Inflammatory macrophage treated with lipopolysaccharide for 4 hours (primary cell): Measurements from ENCODE around the gene PRSS33.
A peak's percentile ranks its signal among the peaks of the same experiment; 100 is the strongest.

Experiments used
- DNase-seq: peaks from one replicate; pipeline ENCODE4 v3.0.0-alpha.2; 2020

The PRSS33 gene

GRCh38 chr16:2737895-2738418, 49.4 kb downstream of the PRSS33 start:
- no peak for DNase-seq

GRCh38 chr16:2737238-2737605, 50.1 kb downstream of the PRSS33 start:
- no peak for DNase-seq

- DNase-seq, result no peak
These were observed 50.7 kb downstream of the PRSS33 start for GRCh38 chr16:2736476-2737237.

- DNase-seq, result peak; percentile 52
These were observed 52.4 kb downstream of the PRSS33 start for GRCh38 chr16:2734844-2735515.
